ENCODE data around the gene MRPL47.

The MRPL47 gene

DNA sequence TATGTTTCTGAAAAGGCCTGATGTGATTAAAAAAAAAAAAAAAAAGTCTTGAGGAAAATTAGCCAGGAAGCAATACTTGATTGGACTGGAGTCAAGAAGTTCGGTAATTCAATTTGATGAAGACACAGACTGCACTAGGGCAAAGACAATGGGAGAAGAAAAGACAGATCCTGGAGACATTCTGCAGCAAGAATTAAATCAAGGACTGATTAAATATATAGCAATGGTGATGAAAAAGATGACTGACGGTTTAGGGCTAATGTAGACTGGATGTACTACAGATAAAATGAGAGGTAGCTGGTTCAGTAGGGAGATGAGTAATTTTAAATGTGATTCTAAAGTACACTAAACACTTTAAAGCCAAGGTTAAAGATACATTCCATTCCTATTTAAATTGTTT, 13.8 kb downstream of the MRPL47 start:
- no peak for DNase-seq

DNA sequence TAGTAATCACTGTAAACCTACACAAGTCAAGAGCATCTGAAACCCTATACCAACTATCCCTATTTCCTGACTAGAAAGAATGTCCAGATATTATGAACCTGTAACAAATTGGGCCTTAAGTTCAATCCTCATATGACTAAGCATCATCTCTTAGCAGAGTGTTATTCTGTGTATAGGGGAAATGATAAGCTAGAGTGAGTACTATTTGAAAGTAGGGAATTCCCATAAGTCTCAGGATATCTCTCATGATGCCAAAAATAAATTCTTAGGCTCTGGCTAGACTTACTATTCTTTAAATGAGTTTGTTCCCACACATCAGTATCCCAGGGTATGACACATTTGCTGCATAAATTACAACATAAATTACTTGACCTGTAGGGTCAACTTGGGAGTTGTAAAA, 15.3 kb downstream of the MRPL47 start:
- DNase-seq: no peak

DNA sequence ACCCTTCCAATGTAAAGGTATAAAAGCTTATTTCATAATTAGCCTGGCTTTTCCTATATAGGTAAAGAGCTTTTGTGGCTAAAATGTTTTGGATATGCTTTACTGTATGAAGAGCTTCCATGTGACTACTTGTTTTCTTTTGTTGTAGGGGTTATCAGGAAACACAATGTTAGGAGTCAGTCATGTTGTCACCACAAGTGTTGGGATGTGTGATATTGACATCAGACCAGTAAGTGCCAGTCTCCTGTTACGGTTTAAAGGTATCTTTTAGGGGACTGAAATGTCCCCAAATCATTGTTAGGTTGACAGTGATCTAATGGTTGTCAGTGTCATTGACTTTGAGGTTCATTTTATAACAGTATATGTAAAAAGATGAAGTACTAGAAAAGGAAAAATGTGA, 23.4 kb downstream of the MRPL47 start:
- DNase-seq: no peak

DNA sequence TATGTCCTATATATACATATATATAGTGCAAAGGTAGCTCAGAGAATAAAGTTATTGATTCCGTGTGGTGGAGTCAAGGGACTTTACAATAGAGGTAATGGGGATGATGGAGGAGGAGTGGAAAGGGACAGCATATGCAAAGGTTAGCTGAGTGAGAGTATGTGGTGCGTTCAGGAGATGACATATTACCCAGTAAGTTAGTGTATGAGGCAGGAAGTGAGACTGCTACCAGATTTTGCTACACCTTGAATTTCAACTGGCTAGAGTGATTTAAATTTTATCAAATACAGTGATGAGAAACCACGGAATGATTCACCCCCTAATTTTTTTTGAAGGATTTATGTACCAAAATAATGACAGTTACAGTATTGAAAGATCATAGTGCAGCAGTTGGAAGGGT, 38.9 kb downstream of the MRPL47 start:
- no peak for DNase-seq

DNA sequence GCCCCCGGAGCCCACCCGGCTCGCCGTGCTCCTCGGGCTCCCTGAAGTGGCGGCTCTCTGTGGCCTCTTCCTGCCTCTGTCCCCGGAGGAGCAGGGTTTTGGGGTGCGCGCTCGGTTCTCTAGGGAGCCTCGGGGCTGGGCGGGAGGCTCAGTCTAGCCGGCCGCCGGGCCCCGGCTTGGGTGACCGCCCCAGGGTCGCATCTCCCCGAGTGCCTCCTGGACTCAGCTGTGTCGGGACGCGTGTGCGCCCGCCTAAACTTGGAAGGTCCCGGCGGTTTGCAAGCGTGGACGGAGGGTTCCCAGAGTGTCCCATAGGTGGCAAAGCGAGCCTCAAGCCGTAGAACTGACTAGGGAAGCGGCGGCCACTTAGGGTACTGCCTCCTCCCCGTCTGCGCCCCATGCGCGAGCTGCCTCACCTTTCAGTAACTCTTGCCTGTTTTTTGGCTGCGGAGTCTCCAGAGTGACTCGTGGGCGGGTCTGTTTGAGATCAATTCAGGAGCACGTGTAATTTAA, 41.1 kb downstream of the MRPL47 start:
- DNase-seq: peak; percentile 28 to 39 (median 34)

DNA sequence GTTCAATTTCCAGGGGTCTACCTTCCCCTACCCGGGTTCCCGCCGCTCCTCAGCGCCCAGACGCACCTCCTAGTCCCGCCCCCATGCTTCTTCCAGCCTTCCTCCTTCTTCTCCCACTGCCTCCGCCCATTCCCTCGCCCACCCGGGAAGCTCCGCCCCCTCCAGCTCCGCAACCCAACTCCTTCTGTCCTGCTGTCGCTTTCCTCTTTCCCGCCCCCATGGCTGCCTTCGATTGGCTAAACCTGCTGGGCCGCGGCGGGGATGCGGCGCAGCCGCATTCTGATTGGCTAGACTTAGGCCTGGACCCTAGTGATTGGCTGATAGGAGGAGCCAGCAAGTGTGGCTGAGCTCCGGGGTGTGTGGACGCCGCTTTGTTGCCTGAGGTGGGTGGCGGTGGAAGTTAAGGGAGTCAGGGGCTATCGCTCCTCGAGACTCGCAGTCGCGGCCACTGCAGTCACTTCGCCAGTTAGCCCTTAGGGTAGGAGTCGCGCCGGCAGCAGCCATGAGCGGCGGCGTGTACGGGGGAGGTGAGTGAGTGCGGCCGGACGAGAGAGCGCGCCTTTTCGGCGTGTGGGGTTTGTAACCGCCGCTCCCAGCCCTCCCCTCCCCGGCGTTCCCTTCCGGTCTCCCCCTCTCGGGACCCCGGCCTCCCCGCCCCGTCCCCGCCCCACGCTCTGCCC, 41.7 kb downstream of the MRPL47 start, which contains the start of gene ACTL6A:
Gene ACTL6A, plus strand, starts transcription at position 336 of the 680 bp plus-strand sequence. Its CDS starts 167 bp downstream, at position 503.
- peak; percentile 91 to 95 (median 94) for DNase-seq

DNA sequence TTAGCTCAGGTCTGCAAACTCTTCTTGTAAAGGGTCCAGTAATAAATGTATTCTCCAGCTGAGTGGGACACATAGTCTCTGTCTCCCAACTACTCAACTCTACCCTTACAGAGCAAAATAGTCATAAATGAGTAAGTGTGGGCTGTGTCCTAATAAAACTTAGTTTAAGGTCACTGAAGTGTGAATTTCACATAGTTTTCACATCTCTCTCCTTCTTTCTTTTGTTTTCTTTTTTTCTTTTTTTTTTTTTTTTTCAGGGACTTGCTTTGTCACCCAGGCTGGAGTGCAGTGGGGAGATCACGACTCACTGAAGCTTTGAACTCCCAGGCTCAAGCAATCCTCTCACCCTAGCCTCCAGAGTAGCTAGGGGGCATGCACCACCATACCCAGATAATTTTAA, 43.6 kb downstream of the MRPL47 start:
- DNase-seq: no peak

DNA sequence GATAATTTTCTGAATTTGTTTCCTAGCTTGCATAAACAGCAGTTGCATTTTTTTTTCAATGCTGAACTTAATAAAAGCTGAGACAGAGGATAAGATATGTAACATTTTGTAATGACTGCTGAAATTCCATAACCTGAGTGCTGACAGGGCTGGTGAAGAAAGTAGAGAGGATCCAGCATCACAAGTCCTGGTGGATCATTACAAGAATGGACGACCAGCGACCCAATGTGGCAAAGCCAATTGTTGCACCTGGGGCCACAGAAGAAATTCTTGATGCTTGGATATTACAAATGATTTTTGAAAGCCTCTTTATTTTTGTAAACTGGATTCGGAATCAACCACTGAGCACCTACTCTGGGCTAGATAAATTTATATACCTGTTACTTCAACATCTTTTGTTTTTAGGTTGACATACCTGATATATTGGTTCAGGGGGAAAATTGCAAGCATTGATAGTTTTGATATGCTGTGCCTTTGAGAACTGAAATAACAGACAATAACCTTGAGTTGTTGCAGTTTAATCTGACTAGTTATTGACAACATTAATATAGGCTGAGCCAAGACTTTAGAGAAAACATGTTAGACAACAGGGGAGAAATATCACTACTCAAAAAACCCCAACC, 45.6 kb downstream of the MRPL47 start:
- DNase-seq: peak in 2 of 4 experiments; percentile 2 to 7

DNA sequence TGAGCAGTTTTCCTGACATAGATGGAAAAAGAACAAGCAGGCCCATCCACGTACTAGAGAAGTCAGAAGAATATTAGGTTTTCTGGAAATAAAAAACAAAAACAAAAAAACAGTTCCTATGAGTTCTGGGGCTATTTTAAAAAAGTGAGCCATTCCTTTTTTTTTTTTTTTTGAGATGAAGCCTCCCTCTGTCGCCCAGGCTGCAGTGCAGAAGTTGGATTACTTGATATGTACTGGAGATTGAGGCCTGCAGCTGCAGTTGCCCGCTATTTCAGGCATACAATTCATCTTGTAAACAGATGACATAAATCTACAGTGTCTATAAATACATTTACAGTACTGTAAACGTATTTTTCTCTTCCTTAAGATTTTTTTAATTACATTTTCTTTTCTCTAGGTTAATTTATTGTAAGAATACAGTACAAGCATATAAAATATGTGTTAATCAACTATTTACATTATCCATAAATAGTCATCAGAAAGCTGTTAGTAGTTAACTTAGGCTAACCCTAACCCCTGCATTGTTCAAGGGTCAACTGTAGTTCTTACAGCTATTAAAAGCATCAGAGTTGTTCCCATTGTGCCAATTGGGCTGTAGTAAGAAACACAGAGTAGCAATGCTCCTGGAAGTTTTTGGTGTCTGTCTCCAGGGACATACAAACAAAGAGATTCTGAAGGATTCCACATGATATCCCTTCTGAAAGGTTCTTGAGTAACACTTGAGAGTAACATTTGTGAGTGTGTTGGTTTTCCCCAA, 52.9 kb downstream of the MRPL47 start:
- DNase-seq: no peak

DNA sequence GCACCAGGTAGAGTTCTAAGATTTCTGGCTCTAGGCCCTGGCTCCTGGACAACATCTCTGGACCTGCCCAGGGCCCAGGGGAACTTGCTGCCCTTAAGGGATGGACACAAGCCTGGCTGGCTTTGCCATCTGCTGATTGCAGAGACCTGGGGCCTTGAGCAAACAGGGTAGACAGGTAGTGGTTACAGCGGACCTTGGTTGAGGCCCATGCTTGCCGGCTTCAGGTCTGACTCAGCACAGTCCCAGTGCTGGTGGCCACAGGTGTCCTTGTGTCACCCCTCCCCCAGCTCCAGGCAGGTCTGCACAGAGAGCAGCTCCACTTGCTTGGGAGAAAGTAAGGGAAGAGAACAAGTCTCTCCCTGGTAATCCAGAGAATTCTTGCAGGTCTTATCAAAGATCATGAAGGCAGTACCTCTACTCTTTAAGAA, 57.6 kb downstream of the MRPL47 start:
- no peak for DNase-seq

DNA sequence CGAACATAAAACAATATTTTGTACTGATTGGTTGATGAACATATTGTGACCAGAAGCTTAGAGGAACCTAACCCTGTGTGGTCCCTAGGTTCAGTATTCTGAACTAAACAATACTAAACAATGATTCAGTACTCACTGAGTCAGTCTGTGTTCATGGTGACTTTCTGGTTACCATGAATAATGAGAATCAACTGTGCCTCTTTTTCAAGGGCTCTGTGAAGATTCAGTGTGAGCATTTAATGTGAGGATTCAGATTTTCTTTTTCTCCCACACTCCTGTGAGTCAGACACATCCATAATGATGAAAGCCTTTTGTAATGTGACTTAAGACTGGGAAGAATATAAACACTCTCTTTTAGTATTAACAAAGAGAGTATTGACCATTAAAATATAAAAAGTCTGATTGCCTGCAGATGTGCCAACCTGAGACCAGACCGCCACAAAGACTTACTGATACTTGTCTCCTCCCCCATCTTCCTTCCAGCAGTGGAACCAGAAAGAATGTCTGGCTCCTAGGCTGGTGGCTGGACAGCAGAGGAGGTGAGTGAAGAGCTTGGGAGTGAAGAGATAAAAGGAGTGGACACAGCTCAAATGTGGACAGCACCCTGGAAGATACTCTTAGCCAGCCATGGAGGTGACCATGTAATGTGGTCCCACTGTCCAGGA, 59.3 kb downstream of the MRPL47 start:
- DNase-seq: no peak

DNA sequence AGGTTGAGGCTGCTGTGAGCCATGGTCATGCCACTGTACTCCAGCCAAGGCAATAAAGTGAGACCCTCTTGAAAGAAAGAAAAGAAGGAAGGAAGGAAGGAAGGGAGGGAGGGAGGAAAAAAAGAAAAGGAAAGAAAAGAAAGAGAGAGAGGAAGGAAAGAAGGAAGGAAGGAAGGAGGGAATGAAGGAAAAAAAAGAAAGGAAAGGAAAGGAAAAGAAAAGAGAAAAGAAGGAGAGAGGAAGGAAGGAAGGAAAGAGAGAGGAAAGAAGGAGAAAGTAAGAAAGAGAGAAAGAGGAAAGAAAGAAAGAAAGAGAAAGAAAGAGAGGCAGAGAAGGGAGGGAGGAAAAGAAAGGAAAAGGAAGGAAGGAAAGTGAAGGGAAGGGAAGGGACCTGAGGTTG, 62.1 kb downstream of the MRPL47 start:
- DNase-seq: no peak

DNA sequence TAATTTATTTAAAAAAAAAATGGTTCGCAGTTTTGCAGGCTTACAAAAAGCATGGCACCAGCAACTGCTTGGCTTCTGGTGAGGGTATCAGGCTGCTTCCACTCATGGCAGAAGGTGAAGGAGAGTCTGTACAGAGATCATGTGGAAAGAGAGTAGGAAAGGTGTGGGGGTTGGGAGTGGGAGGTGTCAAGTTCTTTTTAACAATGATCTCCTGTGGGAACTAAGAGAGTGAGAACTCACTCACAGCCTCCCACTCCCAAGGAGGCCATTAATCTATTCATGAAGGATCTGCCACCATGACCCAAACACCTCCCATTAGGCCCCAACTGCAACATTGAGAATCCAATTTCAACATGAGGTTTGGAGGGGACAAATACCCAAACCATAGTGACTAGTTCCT, 62.8 kb downstream of the MRPL47 start:
- no peak for DNase-seq

DNA sequence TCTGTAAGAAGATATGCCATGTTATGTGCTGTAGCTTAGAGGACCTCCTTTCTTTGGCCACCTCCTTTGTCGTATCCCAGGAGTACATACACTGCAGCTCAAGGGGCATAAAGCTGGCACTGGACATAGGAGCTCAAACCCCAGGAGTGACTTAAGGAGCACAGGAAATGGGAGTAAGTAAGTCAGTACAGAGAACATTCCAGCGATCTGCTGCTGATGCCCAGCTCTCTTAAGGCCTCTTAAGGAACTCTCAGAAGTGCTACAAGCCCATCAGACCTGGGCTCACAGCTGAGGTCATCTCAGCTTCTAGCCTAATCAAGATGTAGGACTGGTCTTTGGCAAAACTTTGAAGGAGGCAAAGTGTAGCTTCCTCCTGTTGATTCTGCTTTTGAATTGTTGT, 63.3 kb downstream of the MRPL47 start:
- DNase-seq: no peak
